ENCODE data around the gene MTHFD2. TPM values are rescaled to one million over a fixed set of nuclear protein-coding genes. Genes with fewer than 3 reads are reported as not detected.

The MTHFD2 gene
- total RNA-seq, 1 donor from 2014 or later = 293 TPM

GRCh38 chr2:74162951-74163350 lies 35.5 kb upstream of the MTHFD2 start:
- no peak overlapping the region for H3K4me3 Mint-ChIP-seq (ENCODE audit: unreplicated experiment)

GRCh38 chr2:74164761-74165160 lies 33.7 kb upstream of the MTHFD2 start:
- H3K36me3 Mint-ChIP-seq (ENCODE audit: unreplicated experiment) = no peaks in the 10 kb centered on the region
- TF ChIP-seq CTCF (IDR thresholded peaks at IDR 0.05; ENCODE audit: partially characterized antibody, unreplicated experiment) = no peak
- no peaks in the 10 kb centered on the region for H3K4me1 Mint-ChIP-seq (ENCODE audit: low read depth, unreplicated experiment)
- H3K4me3 Mint-ChIP-seq (ENCODE audit: unreplicated experiment) = no peak overlapping the region
- H3K9me3 Mint-ChIP-seq (ENCODE audit: unreplicated experiment) = peaks cover 2% of the 10 kb centered on the region
- DNase-seq = no peak
- peaks cover 1% of the 10 kb centered on the region for H3K27me3 Mint-ChIP-seq (ENCODE audit: unreplicated experiment)
- H3K27ac Mint-ChIP-seq (ENCODE audit: unreplicated experiment) = no peak overlapping the region

More at GRCh38 chr2:74162951-74163350, 35.5 kb upstream of the MTHFD2 start:
- Mint-ChIP-seq H3K4me1 (ENCODE audit: low read depth, unreplicated experiment) (no peaks in the 10 kb centered on the region), H3K9me3 (ENCODE audit: unreplicated experiment) (peaks cover 2% of the 10 kb centered on the region), H3K27ac (ENCODE audit: unreplicated experiment) (no peak overlapping the region), H3K27me3 (ENCODE audit: unreplicated experiment) (peaks cover 1% of the 10 kb centered on the region), H3K36me3 (ENCODE audit: unreplicated experiment) (no peaks in the 10 kb centered on the region)
- no peak for TF ChIP-seq CTCF (IDR thresholded peaks at IDR 0.05; ENCODE audit: partially characterized antibody, unreplicated experiment)
- DNase-seq = no peak

GRCh38 chr2:74168739-74169138 lies 29.7 kb upstream of the MTHFD2 start:
- DNase-seq = no peak
- no peaks in the 10 kb centered on the region for H3K4me1 Mint-ChIP-seq (ENCODE audit: low read depth, unreplicated experiment)
- no peak overlapping the region for H3K4me3 Mint-ChIP-seq (ENCODE audit: unreplicated experiment)
- H3K9me3 Mint-ChIP-seq (ENCODE audit: unreplicated experiment) = peaks cover 2% of the 10 kb centered on the region
- no peak for TF ChIP-seq CTCF (IDR thresholded peaks at IDR 0.05; ENCODE audit: partially characterized antibody, unreplicated experiment)
- no peak overlapping the region for H3K27ac Mint-ChIP-seq (ENCODE audit: unreplicated experiment)
- no peaks in the 10 kb centered on the region for H3K36me3 Mint-ChIP-seq (ENCODE audit: unreplicated experiment)
- no peaks in the 10 kb centered on the region for H3K27me3 Mint-ChIP-seq (ENCODE audit: unreplicated experiment)

GRCh38 chr2:74174909-74175308 lies 23.5 kb upstream of the MTHFD2 start:
- H3K36me3 Mint-ChIP-seq (ENCODE audit: unreplicated experiment) = peaks cover 17% of the 10 kb centered on the region
- no peak overlapping the region for H3K4me3 Mint-ChIP-seq (ENCODE audit: unreplicated experiment)
- DNase-seq = no peak
- peaks cover 4% of the 10 kb centered on the region for H3K27me3 Mint-ChIP-seq (ENCODE audit: unreplicated experiment)
- no peak for TF ChIP-seq CTCF (IDR thresholded peaks at IDR 0.05; ENCODE audit: partially characterized antibody, unreplicated experiment)
- peaks cover 7% of the 10 kb centered on the region for H3K4me1 Mint-ChIP-seq (ENCODE audit: low read depth, unreplicated experiment)
- no peak overlapping the region for H3K27ac Mint-ChIP-seq (ENCODE audit: unreplicated experiment)
- H3K9me3 Mint-ChIP-seq (ENCODE audit: unreplicated experiment) = no peaks in the 10 kb centered on the region

GRCh38 chr2:74177696-74178095 lies 20.7 kb upstream of the MTHFD2 start:
- no peak for TF ChIP-seq CTCF (IDR thresholded peaks at IDR 0.05; ENCODE audit: partially characterized antibody, unreplicated experiment)
- Mint-ChIP-seq H3K9me3 (ENCODE audit: unreplicated experiment) (peaks cover 7% of the 10 kb centered on the region), H3K4me1 (ENCODE audit: low read depth, unreplicated experiment) (peaks cover 15% of the 10 kb centered on the region), H3K27me3 (ENCODE audit: unreplicated experiment) (peaks cover 11% of the 10 kb centered on the region), H3K27ac (ENCODE audit: unreplicated experiment) (peak overlapping the region; percentile 90), H3K4me3 (ENCODE audit: unreplicated experiment) (peak overlapping the region; percentile 93), H3K36me3 (ENCODE audit: unreplicated experiment) (peaks cover 17% of the 10 kb centered on the region)
- DNase-seq = no peak

All from glutamatergic neuron (in vitro differentiated cells).